IMR-90 (cell line): ENCODE data around the gene ZNF385B. TPM values are rescaled to one million over a fixed set of nuclear protein-coding genes. Genes with fewer than 3 reads are reported as not detected.

ENCODE experiments used
- ATAC-seq: fragments of 200-7000 bp; cut with Tn5 transposase; 2 replicates; pipeline ENCODE4 v1.9.1; 2020; ENCODE audit warnings: low read depth, mild to moderate bottlenecking, moderate library complexity
- BruUV-seq: library from RNA; stranded (reverse); fragments of 400-500 nt; replicated peaks from 2 replicates; lab custom pipeline; 2021; lab: Mats Ljungman, UMichigan
- CTCF ChIA-PET: fragments of 300-600 bp; formaldehyde crosslinking; extraction: SDS; loops from one replicate; lab custom pipeline; 2021; ENCODE audit warnings: antibody characterized with exemption; lab: Yijun Ruan, JAX
- POLR2A ChIA-PET: fragments of 300-600 bp; sonication (Branson Sonifier 250); formaldehyde crosslinking; loops from one replicate; lab custom pipeline; 2022; ENCODE audit warnings: antibody characterized with exemption; ENCODE audit not compliant: unreplicated experiment; lab: Charles Lee
- DNase-seq: peaks from one replicate; pipeline ENCODE4 v3.0.0; 2013
- H2AFZ ChIP-seq: replicated peaks from 2 replicates; pipeline ENCODE3; 2013; ENCODE audit warnings: low read length, mild to moderate bottlenecking; ENCODE audit not compliant: poor library complexity
- H2AK5ac ChIP-seq: 2 replicates; pipeline ENCODE4 v1.6.1; 2013; ENCODE audit warnings: low read depth, low read length, inconsistent platforms
- H2AK9ac ChIP-seq: replicated peaks from 2 replicates; pipeline ENCODE3; 2013; ENCODE audit warnings: mild to moderate bottlenecking, low read depth, low read length, moderate library complexity; ENCODE audit not compliant: poor library complexity
- H2BK120ac ChIP-seq: 2 replicates; pipeline ENCODE4 v1.6.1; 2013; ENCODE audit warnings: low read depth, low read length, inconsistent platforms
- H2BK15ac ChIP-seq: 3 replicates; pipeline ENCODE4 v1.6.1; 2013; ENCODE audit warnings: low read depth, low read length, inconsistent platforms
- H2BK20ac ChIP-seq: 2 replicates; pipeline ENCODE4 v1.6.1; 2013; ENCODE audit warnings: low read depth, mild to moderate bottlenecking, inconsistent platforms, low read length, moderate library complexity
- H2BK5ac ChIP-seq: 2 replicates; pipeline ENCODE4 v1.6.1; 2013; ENCODE audit warnings: mild to moderate bottlenecking, low read depth, low read length, inconsistent platforms; ENCODE audit not compliant: poor library complexity, severe bottlenecking
- H3K14ac ChIP-seq: replicated peaks from 2 replicates; pipeline ENCODE4 v1.6.1; 2013; ENCODE audit warnings: low read depth, low read length, inconsistent platforms
- H3K18ac ChIP-seq: 2 replicates; pipeline ENCODE4 v1.6.1; 2013; ENCODE audit warnings: low read depth, low read length, control low read depth
- H3K23ac ChIP-seq: 2 replicates; pipeline ENCODE4 v1.6.1; 2013; ENCODE audit warnings: low read depth, low read length, inconsistent platforms
- H3K27ac ChIP-seq: 2 replicates; pipeline ENCODE4 v1.5.1; 2013; ENCODE audit warnings: mild to moderate bottlenecking, control low read depth, low read length; ENCODE audit not compliant: insufficient read depth
- H3K27me3 ChIP-seq: 2 replicates; pipeline ENCODE4 v1.6.1; 2013; ENCODE audit warnings: low read length; ENCODE audit not compliant: control insufficient read depth, insufficient read depth
- H3K36me3 ChIP-seq: 2 replicates; pipeline ENCODE4 v1.6.1; 2013; ENCODE audit warnings: low read length, mixed read lengths; ENCODE audit not compliant: control insufficient read depth, insufficient read depth
- H3K4ac ChIP-seq: 2 replicates; pipeline ENCODE4 v1.6.1; 2013; ENCODE audit warnings: low read depth, low read length, inconsistent platforms
- H3K4me1 ChIP-seq: 2 replicates; pipeline ENCODE4 v1.6.1; 2013; ENCODE audit warnings: low read length, mixed read lengths; ENCODE audit not compliant: control insufficient read depth, insufficient read depth
- H3K4me2 ChIP-seq: 2 replicates; pipeline ENCODE4 v1.6.1; 2013; ENCODE audit warnings: low read depth, mild to moderate bottlenecking, control low read depth, low read length, moderate library complexity
- H3K4me3 ChIP-seq: 2 replicates; pipeline ENCODE4 v1.5.1; 2013; ENCODE audit warnings: low read depth, mild to moderate bottlenecking, control low read depth, low read length, moderate library complexity; ENCODE audit not compliant: insufficient read depth
- H3K56ac ChIP-seq: 2 replicates; pipeline ENCODE4 v1.6.1; 2013; ENCODE audit warnings: low read length, inconsistent platforms; ENCODE audit not compliant: insufficient read depth; ENCODE audit errors: extremely low read depth
- H3K79me1 ChIP-seq, 2 experiments: 2 replicates each; pipeline ENCODE4 v1.6.1; 2013; ENCODE audit warnings: low read length in 2 of 2, inconsistent platforms in 1 of 2, low read depth in 1 of 2
- H3K9ac ChIP-seq: 2 replicates; pipeline ENCODE4 v1.6.1; 2013; ENCODE audit warnings: low read depth, low read length, control low read depth
- H3K9me1 ChIP-seq: 2 replicates; pipeline ENCODE4 v1.6.1; 2013; ENCODE audit warnings: low read length, inconsistent platforms; ENCODE audit not compliant: insufficient read depth
- H3K9me3 ChIP-seq: 2 replicates; pipeline ENCODE4 v1.6.1; 2013; ENCODE audit warnings: low read length; ENCODE audit not compliant: control insufficient read depth, insufficient read depth
- H4K20me1 ChIP-seq: 2 replicates; pipeline ENCODE4 v1.6.1; 2013; ENCODE audit warnings: low read length, inconsistent platforms; ENCODE audit not compliant: insufficient read depth
- H4K5ac ChIP-seq: 2 replicates; pipeline ENCODE4 v1.6.1; 2013; ENCODE audit warnings: mild to moderate bottlenecking, low read depth, low read length, control low read depth
- H4K8ac ChIP-seq, 2 experiments: 2 replicates each; pipeline ENCODE4 v1.6.1; 2013; ENCODE audit warnings: low read depth in 2 of 2, low read length in 2 of 2, control low read depth in 1 of 2, inconsistent platforms in 1 of 2
- H4K91ac ChIP-seq: 2 replicates; pipeline ENCODE4 v1.6.1; 2013; ENCODE audit warnings: low read depth, low read length, inconsistent platforms; ENCODE audit not compliant: insufficient read depth
- CEBPB ChIP-seq: IDR thresholded peaks from 2 replicates; pipeline ENCODE4 v1.6.1; 2012; ENCODE audit warnings: low read depth, low read length, improper control_type of control experiment
- CTCF ChIP-seq: conservative IDR thresholded peaks from 2 replicates; pipeline ENCODE4 v1.5.1; 2012; ENCODE audit warnings: mild to moderate bottlenecking, low read depth, low read length, improper control_type of control experiment
- MXI1 ChIP-seq: IDR thresholded peaks from 2 replicates; pipeline ENCODE4 v1.6.1; 2012; ENCODE audit warnings: low read depth, mild to moderate bottlenecking, low read length, moderate library complexity, borderline replicate concordance
- POLR2A ChIP-seq: IDR thresholded peaks from 2 replicates; pipeline ENCODE4 v1.6.1; 2012; ENCODE audit warnings: mild to moderate bottlenecking, low read depth, low read length
- RAD21 ChIP-seq: IDR thresholded peaks from 2 replicates; pipeline ENCODE4 v1.6.1; 2012; ENCODE audit warnings: low read length, improper control_type of control experiment
- RFX5 ChIP-seq: IDR thresholded peaks from 2 replicates; pipeline ENCODE4 v1.8.0; 2012; ENCODE audit warnings: low read depth, mild to moderate bottlenecking, low read length, moderate library complexity
- SMC3 ChIP-seq: fragments of 150-350 bp; IDR thresholded peaks from 2 replicates; pipeline ENCODE4 v1.6.1; 2016; ENCODE audit warnings: low read depth, mild to moderate bottlenecking, antibody characterized with exemption, low read length, moderate library complexity
- WGBS, 2 experiments: methylation state at CpG; one replicate each; pipeline versions ENCODE4 v1.1.5 to v1.1.7; 2013; ENCODE audit warnings: missing lambda C conversion rate in 2 of 2; ENCODE audit not compliant: insufficient read length in 1 of 2; ENCODE audit errors: extremely low coverage in 2 of 2; 5-methylcytosine and 5-hydroxymethylcytosine counted together
- dilution Hi-C: fragments of 300-500 bp; cut with HindIII; formaldehyde crosslinking; loops from one replicate; pipeline ENCODE4 v1.14.3; 2018; ENCODE audit warnings: low sequenced_read_pairs; ENCODE audit not compliant: unreplicated experiment
- in situ Hi-C: fragments of 300-500 bp; cut with MboI; formaldehyde crosslinking; loops from 3 replicates; pipeline ENCODE4 v1.14.3; 2019; ENCODE audit warnings: low sequenced_read_pairs, inconsistent platforms, mixed read lengths
- intact Hi-C: fragments of 100-400 bp; cut with micrococcal nuclease; formaldehyde crosslinking; loops from 2 replicates; pipeline ENCODE4 v1.10.0; 2022
- polyA plus RNA-seq, 3 experiments: library from polyadenylated mRNA; depleted of rRNA; stranded (reverse); fragments of >200 nt; gene quantifications; 2 replicates each; pipeline ENCODE4 v1.2.3, GENCODE V29; 2012; ENCODE audit warnings: low replicate concordance in 1 of 3
- total RNA-seq: library from RNA; depleted of rRNA; stranded (reverse); fragments of >200 nt; gene quantifications from 2 replicates; pipeline ENCODE4 v1.2.3, GENCODE V29; 2012

Gene ZNF385B
- total and polyA plus RNA-seq, 2 of the 4 experiments (the other 2 are of a cell fraction), result not detected

DNA sequence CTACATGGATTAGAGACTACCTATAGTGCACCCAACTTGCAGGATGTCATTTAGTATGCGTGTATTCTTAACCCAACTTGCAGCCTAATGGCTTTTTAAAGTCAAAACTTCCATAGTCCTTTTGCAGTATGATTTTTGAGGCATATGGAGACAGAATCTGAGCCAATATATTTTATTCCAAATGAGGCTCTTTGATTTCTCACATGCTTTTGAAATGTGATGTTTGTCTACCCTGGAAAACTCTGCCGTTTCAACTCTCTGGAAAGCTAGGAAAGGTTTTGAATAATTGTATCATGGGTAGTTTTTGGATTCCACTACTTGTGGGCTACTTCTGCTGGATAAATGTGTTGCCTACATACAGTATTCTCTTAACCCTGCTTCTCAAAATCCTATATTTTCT lies 206.6 kb downstream of the ZNF385B start:
- H4K91ac ChIP-seq, result no peak overlapping the region
- DNase-seq, result no peak
- H3K9ac ChIP-seq, result no peak overlapping the region
- in situ Hi-C loops (no loop called here), dilution Hi-C loops (no loop called here), intact Hi-C loops (no loop called here)
- no peak overlapping the region for H2BK120ac ChIP-seq
- H3K4me1 ChIP-seq, result no peaks in the 10 kb centered on the region
- no peak overlapping the region for H3K4me3 ChIP-seq
- no peaks in the 10 kb centered on the region for H3K36me3 ChIP-seq
- no peak overlapping the region for H3K14ac ChIP-seq
- no peaks in the 10 kb centered on the region for H3K9me3 ChIP-seq
- no peak overlapping the region for H2AK5ac ChIP-seq
- H2BK15ac ChIP-seq, result no peak overlapping the region
- H3K4me2 ChIP-seq, result no peak overlapping the region
- no peaks in the 10 kb centered on the region for H3K9me1 ChIP-seq
- no peak overlapping the region for H3K27ac ChIP-seq
- POLR2A ChIA-PET, result no interaction called here
- H4K5ac ChIP-seq, result no peak overlapping the region
- H2AK9ac ChIP-seq, result no peak overlapping the region
- WGBS, 2 experiments, result no CpG with 5 or more reads among the region's 2 CpGs
- no peak overlapping the region for H4K8ac ChIP-seq
- no TSS peak for BruUV-seq
- no peak overlapping the region for H3K56ac ChIP-seq
- H3K27me3 ChIP-seq, result no peaks in the 10 kb centered on the region
- H4K20me1 ChIP-seq, result no peaks in the 10 kb centered on the region
- ATAC-seq, result no peak
- no peak overlapping the region for H2AFZ ChIP-seq
- H2BK20ac ChIP-seq, result no peak overlapping the region
- H3K79me1 ChIP-seq, result no peaks in the 10 kb centered on the region
- no peak overlapping the region for H3K18ac ChIP-seq
- TF ChIP-seq MXI1 (no peak), RFX5 (no peak), CTCF (no peak), SMC3 (no peak), POLR2A (no peak), RAD21 (no peak), CEBPB (no peak)
- no peak overlapping the region for H2BK5ac ChIP-seq
- no peak overlapping the region for H3K4ac ChIP-seq
- CTCF ChIA-PET, result interaction anchor here (0.6 kb wide), 1 partner anchor 26 kb away, joined by 4 read pairs; no protein-coding TSS in a partner anchor
- H3K23ac ChIP-seq, result no peak overlapping the region
